CD4-positive, alpha-beta memory T cell (primary cell): ENCODE measurements around the gene CCDC9B. TPM values are rescaled to one million over a fixed set of nuclear protein-coding genes. Genes with fewer than 3 reads are reported as not detected.

ENCODE experiments used
- CTCF ChIA-PET: fragments of 350-600 bp; sonication (Branson Sonifier 250); formaldehyde crosslinking; loops from one replicate; lab custom pipeline; 2021; ENCODE audit warnings: inconsistent platforms; ENCODE audit not compliant: partially characterized antibody; lab: Charles Lee
- POLR2A ChIA-PET: fragments of 350-600 bp; sonication (Branson Sonifier 250); formaldehyde crosslinking; loops from one replicate; lab custom pipeline; 2021; ENCODE audit not compliant: partially characterized antibody; lab: Charles Lee
- DNase-seq, 5 donors: peaks; one replicate each; pipeline versions ENCODE4 v3.0.0 to v3.0.0-alpha.2; 2020 to 2022; ENCODE audit warnings: mixed read lengths in 1 of 5
- H3K27ac ChIP-seq: one replicate; pipeline ENCODE4 v1.7.0; 2013; ENCODE audit warnings: low read depth, low read length
- H3K27me3 ChIP-seq: 2 replicates; pipeline ENCODE4 v1.7.0; 2013; ENCODE audit warnings: mild to moderate bottlenecking, low read length, moderate library complexity; ENCODE audit not compliant: insufficient read depth
- H3K36me3 ChIP-seq: 2 replicates; pipeline ENCODE4 v1.7.0; 2013; ENCODE audit warnings: mild to moderate bottlenecking, low read length, moderate library complexity; ENCODE audit not compliant: insufficient read depth
- H3K4me1 ChIP-seq: 2 replicates; pipeline ENCODE4 v1.7.0; 2013; ENCODE audit warnings: mild to moderate bottlenecking, low read length, moderate library complexity; ENCODE audit not compliant: insufficient read depth
- H3K4me3 ChIP-seq, 2 donors: one replicate each; pipeline ENCODE4 v1.7.0; 2013; ENCODE audit warnings: low read length in 2 of 2, mild to moderate bottlenecking in 1 of 2
- H3K9me3 ChIP-seq, 2 donors: one replicate each; pipeline ENCODE4 v1.7.0; 2013; ENCODE audit warnings: low read length in 2 of 2, control low read depth in 1 of 2; ENCODE audit not compliant: control insufficient read depth in 1 of 2
- H3K27ac Mint-ChIP-seq, 7 donors: one replicate each; pipeline ENCODE4 v1.8.0; 2020 to 2021; ENCODE audit warnings: mixed read lengths in 7 of 7, mild to moderate bottlenecking in 6 of 7, inconsistent platforms in 3 of 7, moderate library complexity in 3 of 7
- H3K27me3 Mint-ChIP-seq, 2 donors: one replicate each; pipeline ENCODE4 v1.8.0; 2020 to 2021; ENCODE audit warnings: mixed read lengths in 2 of 2
- H3K36me3 Mint-ChIP-seq, 2 donors: one replicate each; pipeline ENCODE4 v1.8.0; 2020 to 2021; ENCODE audit warnings: mixed read lengths in 2 of 2, inconsistent platforms in 1 of 2, mild to moderate bottlenecking in 1 of 2
- H3K4me1 Mint-ChIP-seq, 4 donors: one replicate each; pipeline ENCODE4 v1.8.0; 2020 to 2021; ENCODE audit warnings: mixed read lengths in 4 of 4, mild to moderate bottlenecking in 1 of 4
- H3K4me3 Mint-ChIP-seq, 8 donors: one replicate each; pipeline ENCODE4 v1.8.0; 2020 to 2021; ENCODE audit warnings: mixed read lengths in 8 of 8, mild to moderate bottlenecking in 7 of 8, moderate library complexity in 6 of 8, inconsistent platforms in 3 of 8
- H3K9me3 Mint-ChIP-seq, 8 donors: one replicate each; pipeline ENCODE4 v1.8.0; 2020 to 2021; ENCODE audit warnings: mixed read lengths in 8 of 8, mild to moderate bottlenecking in 5 of 8, inconsistent platforms in 3 of 8, moderate library complexity in 1 of 8
- intact Hi-C: fragments of 100-400 bp; cut with micrococcal nuclease; formaldehyde crosslinking; loops from one replicate; pipeline ENCODE4 v1.15.1; 2023
- polyA plus RNA-seq, 2 donors: library from polyadenylated mRNA; unstranded; fragments of 300-500 nt; fragmentation: Illumina TruSeq; gene quantifications; one replicate each; pipeline ENCODE4 v1.2.3, GENCODE V29; 2021
- total RNA-seq, 2 experiments: library from RNA; stranded (reverse); gene quantifications; one replicate each; pipeline ENCODE4 v1.2.3, GENCODE V29; 2021

CCDC9B gene
- total and polyA plus RNA-seq, 4 experiments from 2014 or later: 0.53 to 5.1 (median 2.6) TPM; not detected in 1

DNA sequence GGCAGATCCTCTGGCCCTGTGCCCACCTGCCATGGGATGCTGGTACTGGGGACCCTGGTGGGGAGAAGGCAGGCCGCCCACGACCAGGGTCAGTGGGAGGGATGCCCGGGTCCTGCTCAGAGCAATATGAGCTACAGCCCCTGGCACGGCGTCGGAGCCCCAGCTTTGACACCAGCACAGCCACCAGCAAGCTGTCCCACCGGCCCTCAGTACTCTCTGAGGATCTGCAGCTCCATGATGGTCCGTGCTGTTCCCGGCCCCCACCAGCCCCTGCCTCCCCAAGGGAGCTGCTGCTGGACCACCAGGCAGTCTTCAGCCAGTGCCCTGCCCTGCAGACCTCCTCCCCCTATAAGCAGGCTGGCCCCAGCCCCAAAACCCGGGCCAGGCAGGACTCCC, 28.7 kb upstream of the CCDC9B start:
- Histone ChIP-seq H3K9me3 (no peaks in the 10 kb centered on the region), H3K36me3 (no peaks in the 10 kb centered on the region), H3K4me1 (peaks cover 24% of the 10 kb centered on the region), H3K27ac (no peak overlapping the region), H3K27me3 (no peaks in the 10 kb centered on the region), H3K4me3 (no peak overlapping the region)
- no peaks in the 10 kb centered on the region for H3K9me3 Mint-ChIP-seq
- intact Hi-C loops: loop anchor here (5.0 kb wide), 2 partner anchors 38 to 198 kb away; partner anchors contain the start of genes CCDC32, IVD and RPUSD2
- H3K27ac Mint-ChIP-seq: peak overlapping the region in 2 of 7 donors; percentile 31 to 73
- peak overlapping the region in 3 of 8 donors; percentile 66 to 79 (median 70) for H3K4me3 Mint-ChIP-seq
- ChIA-PET CTCF (interaction anchor here (1.0 to 5.7 kb wide), 12 partner anchors 8 to 158 kb away, joined by 3 to 48 read pairs (median 4); partner anchors contain the start of genes BAHD1, CCDC9B, IVD and KNSTRN), POLR2A (interaction anchor here (1.3 to 2.8 kb wide), 3 partner anchors 12 to 61 kb away, joined by 4 to 13 read pairs (median 4); partner anchors contain the start of genes DISP2 and PLCB2)
- no peaks in the 10 kb centered on the region for H3K27me3 Mint-ChIP-seq
- DNase-seq: no peak
- H3K36me3 Mint-ChIP-seq: no peaks in the 10 kb centered on the region
- H3K4me1 Mint-ChIP-seq: peaks cover 11 to 27% (median 18%) of the 10 kb centered on the region in 4 donors

- POLR2A ChIA-PET: interaction anchor here (1.3 to 2.8 kb wide), 8 partner anchors 11 to 72 kb away, joined by 4 to 13 read pairs (median 5); partner anchors contain the start of genes BAHD1, DISP2, IVD and KNSTRN
- DNase-seq: no peak
- CTCF ChIA-PET: interaction anchor here (0.8 to 5.7 kb wide), 23 partner anchors 8 to 158 kb away, joined by 3 to 48 read pairs (median 4); partner anchors contain the start of genes BAHD1, CCDC9B, DISP2 and IVD
- Histone ChIP-seq H3K4me1 (peaks cover 24% of the 10 kb centered on the region), H3K9me3 (no peaks in the 10 kb centered on the region), H3K4me3 (no peak overlapping the region), H3K27me3 (no peaks in the 10 kb centered on the region), H3K36me3 (no peaks in the 10 kb centered on the region), H3K27ac (no peak overlapping the region)
- Mint-ChIP-seq H3K36me3 (no peaks in the 10 kb centered on the region), H3K27ac (peak overlapping the region in 5 of 7 donors; percentile 46 to 87 (median 64)), H3K27me3 (no peaks in the 10 kb centered on the region), H3K4me1 (peaks cover 11 to 27% (median 18%) of the 10 kb centered on the region in 4 donors), H3K4me3 (peak overlapping the region in 6 of 8 donors; percentile 56 to 79 (median 66)), H3K9me3 (no peaks in the 10 kb centered on the region)
- intact Hi-C loops: loop anchor here (1.0 to 5.0 kb wide), 5 partner anchors 11 to 198 kb away; partner anchors contain the start of genes CCDC32, DISP2, IVD and RPUSD2
Observed at GRCh38 chr15:40368719-40369473, 28.2 kb upstream of the CCDC9B start.

DNA sequence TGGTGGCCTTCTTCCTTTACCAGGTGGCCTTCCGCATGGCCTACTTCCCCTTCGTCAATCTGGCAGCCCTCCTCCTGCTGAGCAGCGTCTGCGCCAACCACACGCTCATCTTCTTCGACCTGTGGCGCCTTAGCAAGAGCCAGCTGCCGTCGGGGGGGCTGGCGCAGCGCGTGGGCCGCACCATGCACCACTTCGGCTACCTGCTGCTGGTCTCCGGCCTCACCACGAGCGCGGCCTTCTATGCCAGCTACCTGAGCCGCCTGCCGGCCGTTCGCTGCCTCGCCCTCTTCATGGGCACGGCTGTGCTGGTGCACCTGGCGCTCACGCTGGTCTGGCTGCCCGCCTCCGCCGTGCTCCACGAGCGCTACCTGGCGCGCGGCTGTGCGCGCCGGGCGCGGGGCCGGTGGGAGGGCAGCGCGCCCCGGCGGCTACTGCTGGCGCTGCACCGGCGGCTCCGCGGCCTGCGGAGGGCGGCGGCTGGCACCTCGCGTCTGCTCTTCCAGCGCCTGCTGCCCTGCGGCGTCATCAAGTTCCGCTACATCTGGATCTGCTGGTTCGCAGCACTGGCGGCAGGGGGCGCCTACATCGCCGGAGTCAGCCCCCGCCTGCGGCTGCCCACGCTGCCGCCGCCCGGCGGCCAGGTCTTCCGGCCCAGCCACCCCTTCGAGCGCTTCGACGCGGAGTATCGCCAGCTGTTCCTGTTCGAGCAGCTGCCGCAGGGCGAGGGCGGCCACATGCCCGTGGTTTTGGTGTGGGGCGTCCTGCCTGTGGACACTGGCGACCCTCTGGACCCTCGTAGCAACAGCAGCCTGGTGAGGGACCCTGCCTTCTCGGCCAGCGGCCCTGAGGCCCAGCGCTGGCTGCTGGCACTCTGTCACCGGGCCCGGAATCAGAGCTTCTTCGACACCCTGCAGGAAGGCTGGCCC, 27.2 kb upstream of the CCDC9B start:
- H3K4me1 ChIP-seq: peaks cover 24% of the 10 kb centered on the region
- intact Hi-C loops: loop anchor here (1.0 to 5.0 kb wide), 5 partner anchors 10 to 199 kb away; partner anchors contain the start of genes CCDC32, DISP2, IVD and RPUSD2
- Mint-ChIP-seq H3K4me3 (peak overlapping the region; percentile 80 to 88 (median 85)), H3K9me3 (no peaks in the 10 kb centered on the region), H3K4me1 (peaks cover 11 to 27% (median 18%) of the 10 kb centered on the region in 4 donors), H3K36me3 (no peaks in the 10 kb centered on the region), H3K27me3 (no peaks in the 10 kb centered on the region), H3K27ac (peak overlapping the region; percentile 79 to 90 (median 86))
- no peaks in the 10 kb centered on the region for H3K9me3 ChIP-seq
- no peaks in the 10 kb centered on the region for H3K36me3 ChIP-seq
- ChIA-PET CTCF (interaction anchor here (0.7 to 5.7 kb wide), 25 partner anchors 9 to 157 kb away, joined by 3 to 48 read pairs (median 4); partner anchors contain the start of genes BAHD1, CCDC9B, DISP2 and IVD), POLR2A (interaction anchor here (0.9 to 2.8 kb wide), 11 partner anchors 11 to 73 kb away, joined by 3 to 13 read pairs (median 4); partner anchors contain the start of genes BAHD1, IVD, KNSTRN and PLCB2)
- peak overlapping the region; percentile 34 for H3K27ac ChIP-seq
- no peaks in the 10 kb centered on the region for H3K27me3 ChIP-seq
- peak; percentile 88 to 91 (median 89) for DNase-seq
- H3K4me3 ChIP-seq: peak overlapping the region in 1 of 2 donors; percentile 45

- H3K4me3 ChIP-seq: peak overlapping the region in 1 of 2 donors; percentile 45
- H3K36me3 ChIP-seq: no peaks in the 10 kb centered on the region
- H3K27ac ChIP-seq: peak overlapping the region; percentile 34
- ChIA-PET POLR2A (interaction anchor here (0.9 to 2.8 kb wide), 10 partner anchors 10 to 73 kb away, joined by 3 to 13 read pairs (median 4); partner anchors contain the start of genes BAHD1, IVD, KNSTRN and PLCB2), CTCF (interaction anchor here (0.7 to 5.7 kb wide), 13 partner anchors 10 to 55 kb away, joined by 3 to 48 read pairs (median 5); partner anchors contain the start of genes CCDC9B, DISP2 and KNSTRN)
- peaks cover 24% of the 10 kb centered on the region for H3K4me1 ChIP-seq
- Mint-ChIP-seq H3K9me3 (no peaks in the 10 kb centered on the region), H3K27ac (peak overlapping the region; percentile 79 to 90 (median 86)), H3K4me3 (peak overlapping the region; percentile 80 to 88 (median 85)), H3K27me3 (no peaks in the 10 kb centered on the region), H3K4me1 (peaks cover 12 to 32% (median 19%) of the 10 kb centered on the region in 4 donors), H3K36me3 (peaks cover 0 to 4% of the 10 kb centered on the region in 2 donors)
- intact Hi-C loops: loop anchor here (5.0 kb wide), 2 partner anchors 40 to 200 kb away; partner anchors contain the start of genes CCDC32, IVD and RPUSD2
- H3K27me3 ChIP-seq: no peaks in the 10 kb centered on the region
- DNase-seq: no peak
- H3K9me3 ChIP-seq: no peaks in the 10 kb centered on the region
Observed at GRCh38 chr15:40367371-40367685, 26.6 kb upstream of the CCDC9B start.

DNA sequence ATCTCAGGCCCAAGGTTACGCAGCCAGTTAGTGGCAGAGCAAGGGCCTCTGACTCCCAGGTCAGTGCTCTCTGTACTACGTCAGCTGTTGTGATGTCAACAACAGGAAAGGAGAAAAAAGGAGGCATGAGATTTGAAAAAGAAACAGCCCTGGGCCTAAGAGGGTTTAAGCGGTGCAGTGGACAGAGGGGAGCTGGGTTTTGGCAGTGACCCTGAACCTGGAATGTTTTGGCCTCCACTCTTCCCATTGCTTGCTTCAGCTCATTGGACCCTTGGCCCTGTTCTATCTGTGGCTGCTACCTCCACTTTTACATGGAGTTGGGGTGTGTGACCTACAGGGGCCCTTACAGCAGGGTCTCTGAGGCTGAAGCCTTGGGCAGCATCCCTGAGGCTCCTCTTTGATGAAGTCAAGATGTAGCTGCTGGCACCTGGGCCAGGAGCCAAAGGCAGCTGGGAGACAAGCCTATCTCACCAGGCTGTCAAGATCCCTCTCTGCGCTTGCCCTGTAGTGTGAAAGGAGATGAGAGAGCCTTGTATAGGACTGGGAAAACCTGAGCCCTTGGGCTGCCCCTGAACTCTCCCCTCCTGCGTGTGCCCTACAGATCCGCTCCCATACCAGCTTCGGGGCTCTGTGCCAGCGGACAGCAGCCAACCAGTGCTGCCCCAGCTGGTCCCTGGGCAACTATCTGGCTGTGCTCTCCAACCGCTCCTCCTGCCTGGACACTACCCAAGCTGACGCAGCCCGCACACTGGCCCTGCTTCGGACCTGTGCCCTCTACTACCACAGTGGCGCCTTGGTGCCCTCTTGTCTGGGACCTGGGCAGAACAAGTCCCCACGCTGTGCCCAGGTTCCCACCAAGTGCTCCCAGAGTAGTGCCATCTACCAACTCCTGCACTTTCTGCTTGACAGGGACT, 26.0 kb upstream of the CCDC9B start:
- DNase-seq: no peak
- peak overlapping the region; percentile 80 to 88 (median 85) for H3K4me3 Mint-ChIP-seq
- H3K4me3 ChIP-seq: peak overlapping the region in 1 of 2 donors; percentile 45
- no peaks in the 10 kb centered on the region for H3K27me3 ChIP-seq
- H3K27me3 Mint-ChIP-seq: no peaks in the 10 kb centered on the region
- ChIA-PET CTCF (interaction anchor here (0.7 to 5.7 kb wide), 15 partner anchors 10 to 88 kb away, joined by 3 to 48 read pairs (median 5); partner anchors contain the start of genes CCDC9B, DISP2 and KNSTRN), POLR2A (interaction anchor here (0.9 to 2.8 kb wide), 10 partner anchors 9 to 74 kb away, joined by 3 to 13 read pairs (median 4); partner anchors contain the start of genes BAHD1, IVD, KNSTRN and PLCB2)
- H3K4me1 Mint-ChIP-seq: peaks cover 13 to 35% (median 19%) of the 10 kb centered on the region in 4 donors
- peaks cover 24% of the 10 kb centered on the region for H3K4me1 ChIP-seq
- H3K9me3 Mint-ChIP-seq: no peaks in the 10 kb centered on the region
- peaks cover 0 to 4% of the 10 kb centered on the region in 2 donors for H3K36me3 Mint-ChIP-seq
- intact Hi-C loops: loop anchor here (5.0 kb wide), 2 partner anchors 41 to 201 kb away; partner anchors contain the start of genes CCDC32, IVD and RPUSD2
- H3K9me3 ChIP-seq: no peaks in the 10 kb centered on the region
- no peaks in the 10 kb centered on the region for H3K36me3 ChIP-seq
- H3K27ac Mint-ChIP-seq: peak overlapping the region in 4 of 7 donors; percentile 43 to 88 (median 82)
- no peak overlapping the region for H3K27ac ChIP-seq
